Body of pancreas (tissue), 4 donors: ENCODE data around the gene SARS2.

Source experiments
- CTCF ChIP-seq, 7 experiments: fragments of 450-650 bp in 4 of 7; fragments of 200-600 bp in 3 of 7; sonication (generic) in 3 of 7; IDR thresholded peaks; one replicate each; pipeline ENCODE4 v1.5.1; 2016 to 2019; ENCODE audit warnings: antibody characterized with exemption in 7 of 7
- POLR2A ChIP-seq, 3 donors: fragments of 450-650 bp; IDR thresholded peaks; one replicate each; pipeline ENCODE4 v1.6.1; 2016; ENCODE audit warnings: antibody characterized with exemption in 3 of 3, mild to moderate bottlenecking in 2 of 3

- peak in 2 of 3 donors; percentile 34 to 37 for TF ChIP-seq POLR2A (IDR thresholded peaks at IDR 0.05)
- TF ChIP-seq CTCF (IDR thresholded peaks at IDR 0.05): no peak
Observed at GRCh38 chr19:38975214-38975860, 44.8 kb upstream of the SARS2 start, which contains the start of gene FBXO17.
